HCT116 (cell line): ENCODE measurements around the gene SPDYE3. TPM values are rescaled to one million over a fixed set of nuclear protein-coding genes. Genes with fewer than 3 reads are reported as not detected.

ENCODE experiments used
- ATAC-seq: fragments of 200-7000 bp; cut with Tn5 transposase; 2 replicates; pipeline ENCODE4 v1.9.1; 2020; ENCODE audit warnings: mild to moderate bottlenecking, moderate library complexity
- BruUV-seq: library from RNA; stranded (reverse); fragments of 400-500 nt; replicated peaks from 2 replicates; lab custom pipeline; 2021; lab: Mats Ljungman, UMichigan
- CTCF ChIA-PET: fragments of 300-600 bp; sonication (Branson Sonifier 250); formaldehyde crosslinking; loops from one replicate; lab custom pipeline; 2021; ENCODE audit warnings: antibody characterized with exemption; lab: Charles Lee
- POLR2A ChIA-PET: fragments of 300-600, 350-600 bp; sonication (Branson Sonifier 250); formaldehyde crosslinking; loops from one replicate; lab custom pipeline; 2021; ENCODE audit warnings: antibody characterized with exemption; lab: Charles Lee
- RAD21 ChIA-PET, 2 experiments: fragments of 300-600 bp; sonication (Branson Sonifier 250); formaldehyde crosslinking; loops; one replicate each; lab custom pipeline; 2023; ENCODE audit warnings: low total read pairs in 2 of 2; ENCODE audit not compliant: uncharacterized antibody in 2 of 2, unreplicated experiment in 2 of 2, low non-redundant PET in 1 of 2; lab: Charles Lee
- DNase-seq: peaks from one replicate; pipeline ENCODE4 v3.0.0-alpha.2; 2010; ENCODE audit warnings: low read depth, low spot score
- H2AFZ ChIP-seq: fragments of 200-600 bp; shearing (Covaris generic), sonication (generic); 2 replicates; pipeline ENCODE4 v1.6.1; 2017; ENCODE audit warnings: low read depth, mixed run types, mixed read lengths, antibody characterized with exemption, low read length; ENCODE audit not compliant: poor library complexity, severe bottlenecking
- H3K27ac ChIP-seq: 2 replicates; pipeline ENCODE4 v1.5.1; 2012; ENCODE audit warnings: low read depth, low read length
- H3K27me3 ChIP-seq: fragments of 200-600 bp; sonication (generic); 2 replicates; pipeline ENCODE4 v1.6.1; 2016; ENCODE audit warnings: mixed run types, low read length, mixed read lengths; ENCODE audit not compliant: insufficient read depth
- H3K36me3 ChIP-seq, 2 experiments: fragments of 200-500 bp in 1 of 2; fragments of 200-600 bp in 1 of 2; sonication (Bioruptor generic) in 1 of 2; sonication (generic) in 1 of 2; 2 replicates each; pipeline versions ENCODE4 v1.5.1 to v1.6.1; 2014 to 2016; ENCODE audit warnings: low read length in 2 of 2, inconsistent platforms in 1 of 2, mixed read lengths in 1 of 2, mixed run types in 1 of 2; ENCODE audit not compliant: insufficient read depth in 2 of 2, control insufficient read depth in 1 of 2
- H3K4me1 ChIP-seq, 2 experiments: fragments of 200-600 bp in 1 of 2; sonication (generic) in 1 of 2; 2 replicates each; pipeline versions ENCODE4 v1.5.1 to v1.6.1; 2012 to 2017; ENCODE audit warnings: low read length in 2 of 2, inconsistent platforms in 1 of 2, mild to moderate bottlenecking in 1 of 2, mixed read lengths in 1 of 2, mixed run types in 1 of 2, moderate library complexity in 1 of 2; ENCODE audit not compliant: insufficient read depth in 2 of 2, control insufficient read depth in 1 of 2
- H3K4me2 ChIP-seq: fragments of 200-600 bp; sonication (generic); 2 replicates; pipeline ENCODE4 v1.6.1; 2017; ENCODE audit warnings: mixed run types, low read length, mixed read lengths
- H3K4me3 ChIP-seq, 2 experiments: fragments of 200-600 bp in 1 of 2; sonication (generic) in 1 of 2; replicated peaks in 1 of 2; 2 replicates each; pipeline ENCODE4 v1.5.1; 2011 to 2016; ENCODE audit warnings: low read length in 2 of 2, control low read depth in 1 of 2, low read depth in 1 of 2, mild to moderate bottlenecking in 1 of 2, mixed read lengths in 1 of 2, mixed run types in 1 of 2
- H3K79me2 ChIP-seq: fragments of 200-600 bp; sonication (generic); 2 replicates; pipeline ENCODE4 v1.6.1; 2017; ENCODE audit warnings: mild to moderate bottlenecking, mixed run types, low read length, moderate library complexity, mixed read lengths; ENCODE audit not compliant: insufficient read depth
- H3K9ac ChIP-seq: fragments of 200-600 bp; sonication (generic); 2 replicates; pipeline ENCODE4 v1.6.1; 2016; ENCODE audit warnings: low read length, mixed read lengths
- H3K9me2 ChIP-seq: fragments of 200-600 bp; sonication (generic), shearing (Covaris generic); 2 replicates; pipeline ENCODE4 v1.6.1; 2017; ENCODE audit warnings: mixed run types, mild to moderate bottlenecking, moderate library complexity; ENCODE audit not compliant: insufficient read depth
- H3K9me3 ChIP-seq, 2 experiments: fragments of 200-500 bp in 1 of 2; fragments of 200-600 bp in 1 of 2; sonication (Bioruptor generic) in 1 of 2; sonication (generic) in 1 of 2; 2 replicates each; pipeline ENCODE4 v1.6.1; 2014 to 2017; ENCODE audit warnings: low read length in 2 of 2, mixed read lengths in 2 of 2, inconsistent platforms in 1 of 2, low read depth in 1 of 2, mild to moderate bottlenecking in 1 of 2, mixed run types in 1 of 2, moderate library complexity in 1 of 2; ENCODE audit not compliant: control insufficient read depth in 1 of 2, insufficient read depth in 1 of 2
- H4K20me1 ChIP-seq: fragments of 200-600 bp; sonication (generic), shearing (Covaris generic); 2 replicates; pipeline ENCODE4 v1.6.1; 2017; ENCODE audit warnings: mixed run types, mild to moderate bottlenecking, moderate library complexity; ENCODE audit not compliant: insufficient read depth
- ATF3 ChIP-seq: IDR thresholded peaks from 2 replicates; pipeline ENCODE4 v1.6.1; 2012
- CBX3 ChIP-seq: IDR thresholded peaks from 2 replicates; pipeline ENCODE4 v1.6.1; 2012; ENCODE audit warnings: low read depth
- EZH2phosphoT487 ChIP-seq: fragments of 200-600 bp; IDR thresholded peaks from 2 replicates; pipeline ENCODE4 v1.6.1; 2018; ENCODE audit warnings: antibody characterized with exemption, borderline replicate concordance
- FOSL1 ChIP-seq: IDR thresholded peaks from 2 replicates; pipeline ENCODE4 v1.6.1; 2012; ENCODE audit warnings: low read depth
- JUND ChIP-seq: IDR thresholded peaks from 2 replicates; pipeline ENCODE4 v1.6.1; 2012
- MAX ChIP-seq: IDR thresholded peaks from 2 replicates; pipeline ENCODE4 v1.6.1; 2012
- REST ChIP-seq: IDR thresholded peaks from 2 replicates; pipeline ENCODE4 v1.6.1; 2012; ENCODE audit warnings: low read depth
- SIN3A ChIP-seq: IDR thresholded peaks from 2 replicates; pipeline ENCODE4 v1.6.1; 2012; ENCODE audit warnings: low read depth
- SP1 ChIP-seq: IDR thresholded peaks from 2 replicates; pipeline ENCODE4 v1.6.1; 2012; ENCODE audit warnings: low read depth
- TCF7L2 ChIP-seq: IDR thresholded peaks from 2 replicates; pipeline ENCODE4 v1.7.0; 2011; ENCODE audit warnings: borderline replicate concordance, inconsistent platforms; ENCODE audit not compliant: insufficient read depth, insufficient read length; ENCODE audit errors: extremely low read depth
- YY1 ChIP-seq: IDR thresholded peaks from 2 replicates; pipeline ENCODE4 v1.6.1; 2011; ENCODE audit warnings: low read length, low read depth, moderate library complexity, mild to moderate bottlenecking; ENCODE audit not compliant: insufficient replicate concordance; ENCODE audit errors: extremely low read depth
- ZNF274 ChIP-seq: fragments of 200-500 bp; sonication (Bioruptor generic); IDR thresholded peaks from 2 replicates; pipeline ENCODE4 v1.6.1; 2014; ENCODE audit warnings: mild to moderate bottlenecking, low read depth, low read length, inconsistent platforms
- intact Hi-C: fragments of 100-400 bp; cut with micrococcal nuclease; formaldehyde crosslinking; loops from 2 replicates; pipeline ENCODE4 v1.10.0; 2022
- total RNA-seq: library from RNA; stranded (reverse); gene quantifications from one replicate; pipeline ENCODE4 v1.2.1, GENCODE V29; 2021; ENCODE audit not compliant: unreplicated experiment

SPDYE3 gene
- total RNA-seq, 1 experiment from 2014 or later = not detected

GRCh38 chr7:100360135-100360854 lies 52.8 kb downstream of the SPDYE3 start:
- ATAC-seq (no peak), DNase-seq (no peak)
- intact Hi-C loops = no loop called here
- no peak overlapping the region for H3K27ac ChIP-seq
- POLR2A ChIA-PET = no interaction called here
- CTCF ChIA-PET = no interaction called here
- H3K79me2 ChIP-seq = no peaks in the 10 kb centered on the region
- no peak overlapping the region for H3K9ac ChIP-seq
- no peaks in the 10 kb centered on the region for H3K4me1 ChIP-seq
- no peaks in the 10 kb centered on the region for H3K27me3 ChIP-seq
- RAD21 ChIA-PET = no interaction called here
- H4K20me1 ChIP-seq = no peaks in the 10 kb centered on the region
- H3K36me3 ChIP-seq = peaks cover 31 to 55% of the 10 kb centered on the region in 2 experiments
- H3K9me3 ChIP-seq = no peaks in the 10 kb centered on the region
- no peak overlapping the region for H2AFZ ChIP-seq
- no peaks in the 10 kb centered on the region for H3K9me2 ChIP-seq
- TF ChIP-seq CBX3 = no peak
- TF ChIP-seq EZH2phosphoT487 = no peak
- no peak for TF ChIP-seq MAX
- TF ChIP-seq REST = no peak
- no peak for TF ChIP-seq SP1
- TF ChIP-seq FOSL1 = no peak
- no peak for TF ChIP-seq JUND
- TF ChIP-seq ZNF274 = no peak
- no peak for TF ChIP-seq ATF3
- TF ChIP-seq TCF7L2 = no peak
- TF ChIP-seq YY1 = no peak
- TF ChIP-seq SIN3A = no peak
- no peak overlapping the region for H3K4me3 ChIP-seq
- no TSS peak for BruUV-seq
- no peak overlapping the region for H3K4me2 ChIP-seq
